ENCODE results near the gene RND2. TPM values are rescaled to one million over a fixed set of nuclear protein-coding genes. Genes with fewer than 3 reads are reported as not detected.

RND2 gene
- total and polyA plus RNA-seq, 2 of the 13 experiments (the other 11 are each of a cell fraction or from before 2014, with no cell fraction given) = 0.05 to 0.11 TPM

- TF ChIP-seq ZNF382 (CRISPR knock-in tag; IDR thresholded peaks at IDR 0.05; ENCODE audit: borderline replicate concordance) (no peak), HOXD1 (CRISPR knock-in tag; IDR thresholded peaks at IDR 0.05) (no peak), ZKSCAN8 (CRISPR knock-in tag; IDR thresholded peaks at IDR 0.05; ENCODE audit: borderline replicate concordance) (no peak; the same call in 1 of the 2 replicates), RFXANK (CRISPR knock-in tag; IDR thresholded peaks at IDR 0.05) (no peak), KDM6A (CRISPR knock-in tag; IDR thresholded peaks at IDR 0.05; ENCODE audit: low read depth) (no peak), THAP11 (CRISPR knock-in tag; IDR thresholded peaks at IDR 0.05) (peak; percentile 62; the same call in 1 of the 2 replicates), TRAFD1 (CRISPR knock-in tag; IDR thresholded peaks at IDR 0.05; ENCODE audit: borderline replicate concordance) (peak; percentile 56; the same call in 1 of the 2 replicates), ZNF24 (IDR thresholded peaks at IDR 0.05) (no peak), ZNF772 (CRISPR knock-in tag; IDR thresholded peaks at IDR 0.05) (peak; percentile 69; the same call in 1 of the 2 replicates), IKZF5 (CRISPR knock-in tag; IDR thresholded peaks at IDR 0.05) (peak; percentile 70; the same call in 1 of the 2 replicates), ZNF484 (CRISPR knock-in tag; IDR thresholded peaks at IDR 0.05; ENCODE audit: borderline replicate concordance, low read depth) (no peak), MTA1 (CRISPR knock-in tag; IDR thresholded peaks at IDR 0.05; ENCODE audit: borderline replicate concordance) (no peak), ZNF160 (CRISPR knock-in tag; IDR thresholded peaks at IDR 0.05) (no peak), KAT2B (IDR thresholded peaks at IDR 0.05; ENCODE audit: borderline replicate concordance, low read depth, low read length) (no peak), ATF3 (CRISPR knock-in tag; IDR thresholded peaks at IDR 0.05) (peak; percentile 32; the same call in 1 of the 2 replicates), PITX1 (CRISPR knock-in tag; IDR thresholded peaks at IDR 0.05) (no peak; the same call in 1 of the 2 replicates), ZNF547 (CRISPR knock-in tag; IDR thresholded peaks at IDR 0.05) (peak; percentile 67; the same call in 1 of the 2 replicates), USF2 (IDR thresholded peaks at IDR 0.05; ENCODE audit: low read depth, low read length) (no peak), USF2 (CRISPR knock-in tag; IDR thresholded peaks at IDR 0.05; ENCODE audit: borderline replicate concordance) (0 out of 2 replicates have a peak, but pooled peaks have one; percentile 25), MXD3 (CRISPR knock-in tag; IDR thresholded peaks at IDR 0.05) (peak; percentile 52), SKIL (CRISPR knock-in tag; IDR thresholded peaks at IDR 0.05; ENCODE audit: borderline replicate concordance) (no peak)
Observed at GRCh38 chr17:43006639-43007551, 18.1 kb upstream of the RND2 start, which contains the start of gene IFI35 (continued).

Measured in HepG2 (cell line).